ENCODE results near the gene VEZT. TPM values are rescaled to one million over a fixed set of nuclear protein-coding genes. Genes with fewer than 3 reads are reported as not detected.

Gene VEZT
- total RNA-seq, 1 donor from 2014 or later = 107 TPM

DNA sequence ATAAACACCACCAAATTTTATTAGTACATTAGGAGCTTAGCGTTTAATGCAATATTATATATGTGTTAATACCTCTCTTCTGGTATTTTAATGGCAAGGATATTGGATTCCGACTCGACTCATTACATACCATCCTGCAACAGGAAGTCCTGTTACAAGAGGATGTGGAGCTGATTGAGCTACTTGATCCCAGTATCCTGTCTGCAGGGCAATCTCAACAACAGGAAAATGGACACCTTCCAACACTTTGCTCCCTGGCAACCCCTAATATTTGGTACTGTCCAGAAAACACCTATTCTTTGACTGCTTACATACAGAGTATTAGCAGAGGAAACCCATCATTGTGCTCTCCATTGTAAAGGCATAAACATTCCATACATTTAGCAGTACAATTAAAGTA, 45.2 kb downstream of the VEZT start:
- Mint-ChIP-seq H3K27ac (peak overlapping the region; percentile 21), H3K4me1 (no peaks in the 10 kb centered on the region), H3K4me3 (no peak overlapping the region), H3K27me3 (ENCODE audit: low read depth) (no peaks in the 10 kb centered on the region), H3K36me3 (peaks cover 17% of the 10 kb centered on the region), H3K9me3 (no peaks in the 10 kb centered on the region)
- DNase-seq (ENCODE audit: low spot score in 2 of 2, unreplicated experiment in 2 of 2) = no peak
- TF ChIP-seq CTCF (IDR thresholded peaks at IDR 0.05; ENCODE audit: unreplicated experiment) = no peak

DNA sequence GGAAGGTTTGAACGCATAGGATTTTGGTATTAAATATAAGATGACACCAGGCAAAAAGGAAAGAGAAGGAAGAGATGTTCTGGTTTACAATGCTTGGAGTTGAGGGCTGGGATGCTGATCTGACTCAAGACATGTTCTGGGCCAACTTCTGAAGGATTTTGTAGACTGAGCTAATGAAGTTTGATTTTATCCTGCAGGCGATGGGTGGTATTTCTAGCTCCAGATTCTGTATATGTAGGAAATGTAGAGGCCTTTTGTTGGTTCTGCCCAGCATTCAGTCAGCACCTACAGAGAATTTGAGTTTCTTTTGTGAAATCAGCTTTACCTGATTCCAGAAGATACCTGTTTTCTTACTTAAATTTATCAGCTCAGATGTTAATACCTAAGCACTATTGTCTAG, 48.2 kb downstream of the VEZT start:
- Mint-ChIP-seq H3K27ac (no peak overlapping the region), H3K4me3 (no peak overlapping the region), H3K27me3 (ENCODE audit: low read depth) (no peaks in the 10 kb centered on the region), H3K9me3 (no peaks in the 10 kb centered on the region), H3K36me3 (peaks cover 16% of the 10 kb centered on the region), H3K4me1 (no peaks in the 10 kb centered on the region)
- DNase-seq (ENCODE audit: low spot score in 2 of 2, unreplicated experiment in 2 of 2) = no peak
- TF ChIP-seq CTCF (IDR thresholded peaks at IDR 0.05; ENCODE audit: unreplicated experiment) = peak; percentile 52

GRCh38 chr12:95266254-95266653, 48.6 kb downstream of the VEZT start:
- no peak overlapping the region for H3K4me3 Mint-ChIP-seq
- H3K36me3 Mint-ChIP-seq = peaks cover 16% of the 10 kb centered on the region
- H3K27me3 Mint-ChIP-seq (ENCODE audit: low read depth) = no peaks in the 10 kb centered on the region
- H3K27ac Mint-ChIP-seq = no peak overlapping the region
- no peaks in the 10 kb centered on the region for H3K9me3 Mint-ChIP-seq
- TF ChIP-seq CTCF (IDR thresholded peaks at IDR 0.05; ENCODE audit: unreplicated experiment) = no peak
- no peaks in the 10 kb centered on the region for H3K4me1 Mint-ChIP-seq
- no peak for DNase-seq (ENCODE audit: low spot score in 2 of 2, unreplicated experiment in 2 of 2)

GRCh38 chr12:95269892-95270291, 52.3 kb downstream of the VEZT start:
- Mint-ChIP-seq H3K9me3 (no peaks in the 10 kb centered on the region), H3K27ac (no peak overlapping the region), H3K4me1 (no peaks in the 10 kb centered on the region), H3K36me3 (peaks cover 24% of the 10 kb centered on the region), H3K27me3 (ENCODE audit: low read depth) (no peaks in the 10 kb centered on the region), H3K4me3 (no peak overlapping the region)
- no peak for DNase-seq (ENCODE audit: low spot score in 2 of 2, unreplicated experiment in 2 of 2)
- no peak for TF ChIP-seq CTCF (IDR thresholded peaks at IDR 0.05; ENCODE audit: unreplicated experiment)

GRCh38 chr12:95271465-95271864, 53.9 kb downstream of the VEZT start:
- Mint-ChIP-seq H3K27ac (no peak overlapping the region), H3K9me3 (no peaks in the 10 kb centered on the region), H3K27me3 (ENCODE audit: low read depth) (no peaks in the 10 kb centered on the region), H3K36me3 (peaks cover 28% of the 10 kb centered on the region), H3K4me1 (no peaks in the 10 kb centered on the region), H3K4me3 (no peak overlapping the region)
- no peak for TF ChIP-seq CTCF (IDR thresholded peaks at IDR 0.05; ENCODE audit: unreplicated experiment)
- DNase-seq (ENCODE audit: low spot score in 2 of 2, unreplicated experiment in 2 of 2) = no peak

- H3K36me3 Mint-ChIP-seq = peaks cover 34% of the 10 kb centered on the region
- H3K4me1 Mint-ChIP-seq = no peaks in the 10 kb centered on the region
- peak overlapping the region; percentile 2 for H3K27ac Mint-ChIP-seq
- no peaks in the 10 kb centered on the region for H3K27me3 Mint-ChIP-seq (ENCODE audit: low read depth)
- H3K4me3 Mint-ChIP-seq = no peak overlapping the region
- DNase-seq (ENCODE audit: low spot score in 2 of 2, unreplicated experiment in 2 of 2) = no peak
- no peaks in the 10 kb centered on the region for H3K9me3 Mint-ChIP-seq
- no peak for TF ChIP-seq CTCF (IDR thresholded peaks at IDR 0.05; ENCODE audit: unreplicated experiment)
Measured at GRCh38 chr12:95277139-95277538, 59.5 kb downstream of the VEZT start.
